K562 (cell line): ENCODE measurements around the gene FRMD7. TPM values are rescaled to one million over a fixed set of nuclear protein-coding genes. Genes with fewer than 3 reads are reported as not detected.

Experiments
- ETV5 ChIP-seq: sonication (generic); formaldehyde crosslinking; IDR thresholded peaks from 2 replicates; pipeline ENCODE4 v1.4.0; 2020; ENCODE audit warnings: low read depth, mild to moderate bottlenecking, missing genetic modification reagents
- FOXM1 ChIP-seq, 2 experiments: fragments of 450-650 bp in 1 of 2; sonication (generic) in 1 of 2; formaldehyde crosslinking in 1 of 2; IDR thresholded peaks; 2 replicates each; pipeline versions ENCODE4 v1.6.1 to v1.9.0; 2017 to 2022; ENCODE audit warnings: low read depth in 2 of 2, mild to moderate bottlenecking in 2 of 2, missing genetic modification reagents in 1 of 2, moderate library complexity in 1 of 2
- KDM5B ChIP-seq: fragments of 200-600 bp; sonication (generic); IDR thresholded peaks from 2 replicates; pipeline ENCODE4 v1.6.1; 2012; ENCODE audit warnings: low read depth, mild to moderate bottlenecking, moderate library complexity, low read length, control low read depth, inconsistent platforms; ENCODE audit not compliant: insufficient replicate concordance
- MCM3 ChIP-seq: fragments of 450-650 bp; IDR thresholded peaks from 2 replicates; pipeline ENCODE4 v1.6.1; 2016
- NEUROD1 ChIP-seq: fragments of 150-350 bp; IDR thresholded peaks from 2 replicates; pipeline ENCODE4 v1.6.1; 2014; ENCODE audit warnings: borderline replicate concordance, low read length, low read depth; ENCODE audit not compliant: partially characterized antibody
- NFATC3 ChIP-seq: fragments of 450-650 bp; IDR thresholded peaks from 2 replicates; pipeline ENCODE4 v1.6.1; 2017; ENCODE audit warnings: mild to moderate bottlenecking
- NR4A1 ChIP-seq, 2 experiments: fragments of 250-450 bp in 1 of 2; fragments of 450-650 bp in 1 of 2; sonication (Bioruptor Pico) in 1 of 2; IDR thresholded peaks; 2 replicates each; pipeline versions ENCODE4 v1.4.0 to v1.6.1; 2016 to 2020; ENCODE audit warnings: mild to moderate bottlenecking in 2 of 2, missing compliant biosample characterization in 1 of 2, missing genetic modification characterization in 1 of 2, moderate library complexity in 1 of 2
- PML ChIP-seq: IDR thresholded peaks from 2 replicates; pipeline ENCODE4 v1.6.1; 2012; ENCODE audit warnings: low read length, inconsistent platforms
- PTTG1 ChIP-seq: fragments of 450-650 bp; IDR thresholded peaks from 2 replicates; pipeline ENCODE4 v1.6.1; 2016; ENCODE audit warnings: low read depth, mild to moderate bottlenecking, missing genetic modification characterization, missing compliant biosample characterization
- SMAD3 ChIP-seq: fragments of 450-650 bp; formaldehyde crosslinking; conservative IDR thresholded peaks from 2 replicates; pipeline ENCODE4 v1.4.0; 2020; ENCODE audit warnings: mild to moderate bottlenecking
- SMARCA4 ChIP-seq: fragments of 450-650 bp; IDR thresholded peaks from 2 replicates; pipeline ENCODE4 v1.6.1; 2016
- SMARCA5 ChIP-seq: fragments of 450-650 bp; IDR thresholded peaks from 2 replicates; pipeline ENCODE4 v1.6.1; 2016
- SMARCC2 ChIP-seq: fragments of 450-650 bp; IDR thresholded peaks from 2 replicates; pipeline ENCODE4 v1.6.1; 2017; ENCODE audit warnings: antibody characterized with exemption, moderate library complexity, mild to moderate bottlenecking, low read depth
- SMC3 ChIP-seq: conservative IDR thresholded peaks from 2 replicates; pipeline ENCODE4 v1.6.1; 2011; ENCODE audit warnings: low read depth, low read length, improper control_type of control experiment; ENCODE audit not compliant: insufficient read depth
- U2AF2 ChIP-seq: fragments of 200-400 bp; formaldehyde crosslinking; optimal IDR thresholded peaks from 2 replicates; pipeline ENCODE3; 2017; ENCODE audit warnings: low read depth, mild to moderate bottlenecking, low read length
- ZC3H11A ChIP-seq: IDR thresholded peaks from 2 replicates; pipeline ENCODE4 v1.6.1; 2012; ENCODE audit warnings: low read depth, low read length, improper control_type of control experiment
- ZFP36 ChIP-seq: fragments of 150-350 bp; IDR thresholded peaks from 2 replicates; pipeline ENCODE4 v1.6.1; 2018; ENCODE audit warnings: low read length, low read depth; ENCODE audit not compliant: partially characterized antibody
- ZNF121 ChIP-seq: sonication (generic); formaldehyde crosslinking; conservative IDR thresholded peaks from 2 replicates; pipeline ENCODE4 v1.8.0; 2022; ENCODE audit warnings: missing genetic modification reagents
- ZNF143 ChIP-seq: sonication (generic); formaldehyde crosslinking; IDR thresholded peaks from 2 replicates; pipeline ENCODE4 v1.9.0; 2022; ENCODE audit warnings: mild to moderate bottlenecking, missing genetic modification reagents
- ZNF146 ChIP-seq: IDR thresholded peaks from one replicate; pipeline ENCODE4 v1.6.1; 2018; ENCODE audit warnings: missing compliant biosample characterization; ENCODE audit not compliant: unreplicated experiment
- ZNF239 ChIP-seq: fragments of 250-450 bp; sonication (Bioruptor Pico); IDR thresholded peaks from 2 replicates; pipeline ENCODE4 v1.4.0; 2020; ENCODE audit warnings: mild to moderate bottlenecking
- ZNF57 ChIP-seq: fragments of 450-650 bp; formaldehyde crosslinking; IDR thresholded peaks from 2 replicates; pipeline ENCODE4 v1.4.0; 2020; ENCODE audit warnings: mild to moderate bottlenecking, moderate library complexity
- ZNF79 ChIP-seq: fragments of 250-450 bp; sonication (Bioruptor Pico); IDR thresholded peaks from 2 replicates; pipeline ENCODE4 v1.4.0; 2020; ENCODE audit warnings: low read depth, mild to moderate bottlenecking, moderate library complexity
- polyA plus RNA-seq, 8 experiments: library from polyadenylated mRNA; depleted of rRNA in 4 of 8; stranded (reverse) in 5 of 8; unstranded in 3 of 8; fragments of >200 nt; fragmentation: Nextera tagmentation in 2 of 8; fragmentation: Illumina TruSeq in 1 of 8; extraction: Ambion mirVana in 2 of 8; extraction: Trizol in 1 of 8; gene quantifications; 2 replicates each; pipeline versions ENCODE4 v1.2.1 to v1.2.3, GENCODE V29; 2011 to 2014; ENCODE audit warnings: inconsistent platforms in 1 of 8, missing spikeins in 1 of 8
- total RNA-seq, 7 experiments: library from RNA; depleted of rRNA in 6 of 7; stranded (reverse); fragments of >200 nt in 6 of 7; fragmentation: Illumina TruSeq in 2 of 7; extraction: Trizol in 2 of 7; gene quantifications; 2 replicates each; pipeline versions ENCODE4 v1.2.1 to v1.2.3, GENCODE V29; 2011 to 2021; ENCODE audit warnings: low replicate concordance in 1 of 7
- TF ChIP-seq, protein P1 (sequence below): fragments of 250-450 bp; sonication (Bioruptor Pico); IDR thresholded peaks from 2 replicates; pipeline ENCODE4 v1.4.0; 2020; ENCODE audit warnings: mild to moderate bottlenecking, moderate library complexity, borderline replicate concordance
- TF ChIP-seq, protein P2 (sequence below): sonication (generic); formaldehyde crosslinking; IDR thresholded peaks from 2 replicates; pipeline ENCODE4 v1.8.1; 2022; ENCODE audit warnings: missing genetic modification reagents
- TF ChIP-seq, protein P3 (sequence below): fragments of 250-450 bp; sonication (Bioruptor Pico); IDR thresholded peaks from 2 replicates; pipeline ENCODE4 v1.5.0; 2020; ENCODE audit warnings: mild to moderate bottlenecking

FRMD7 gene
- total and polyA plus RNA-seq, 9 of the 15 experiments (the other 6 are each of a cell fraction or from before 2014, with no cell fraction given) = 0.06 to 0.09 TPM; not detected in 7

DNA sequence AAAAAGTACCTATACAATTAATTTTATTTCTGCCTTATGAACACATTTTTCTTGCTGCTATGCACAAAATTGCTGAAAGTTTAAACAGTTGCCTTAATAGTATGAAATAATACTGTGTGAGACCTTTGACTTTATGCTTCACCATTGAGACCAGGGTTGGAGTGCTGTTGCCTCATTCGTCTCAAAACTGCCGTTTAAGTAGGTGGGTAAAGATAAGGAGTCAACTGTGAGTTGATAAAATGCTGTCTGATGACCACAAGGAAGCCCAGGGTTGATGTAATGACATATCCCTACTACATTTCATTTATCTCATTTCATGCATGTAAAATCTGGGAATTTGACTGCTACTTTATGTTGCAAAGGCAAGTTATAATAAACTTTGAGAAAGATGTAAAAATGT lies 81.3 kb downstream of the FRMD7 start (continued):
- no peak for TF ChIP-seq ZNF79 (CRISPR knock-in tag)
- TF ChIP-seq PML = no peak
- TF ChIP-seq KDM5B = no peak
- TF ChIP-seq ZFP36 = no peak
- TF ChIP-seq ZNF57 = no peak
- TF ChIP-seq PTTG1 (tag) = no peak
- TF ChIP-seq, protein P1, sequence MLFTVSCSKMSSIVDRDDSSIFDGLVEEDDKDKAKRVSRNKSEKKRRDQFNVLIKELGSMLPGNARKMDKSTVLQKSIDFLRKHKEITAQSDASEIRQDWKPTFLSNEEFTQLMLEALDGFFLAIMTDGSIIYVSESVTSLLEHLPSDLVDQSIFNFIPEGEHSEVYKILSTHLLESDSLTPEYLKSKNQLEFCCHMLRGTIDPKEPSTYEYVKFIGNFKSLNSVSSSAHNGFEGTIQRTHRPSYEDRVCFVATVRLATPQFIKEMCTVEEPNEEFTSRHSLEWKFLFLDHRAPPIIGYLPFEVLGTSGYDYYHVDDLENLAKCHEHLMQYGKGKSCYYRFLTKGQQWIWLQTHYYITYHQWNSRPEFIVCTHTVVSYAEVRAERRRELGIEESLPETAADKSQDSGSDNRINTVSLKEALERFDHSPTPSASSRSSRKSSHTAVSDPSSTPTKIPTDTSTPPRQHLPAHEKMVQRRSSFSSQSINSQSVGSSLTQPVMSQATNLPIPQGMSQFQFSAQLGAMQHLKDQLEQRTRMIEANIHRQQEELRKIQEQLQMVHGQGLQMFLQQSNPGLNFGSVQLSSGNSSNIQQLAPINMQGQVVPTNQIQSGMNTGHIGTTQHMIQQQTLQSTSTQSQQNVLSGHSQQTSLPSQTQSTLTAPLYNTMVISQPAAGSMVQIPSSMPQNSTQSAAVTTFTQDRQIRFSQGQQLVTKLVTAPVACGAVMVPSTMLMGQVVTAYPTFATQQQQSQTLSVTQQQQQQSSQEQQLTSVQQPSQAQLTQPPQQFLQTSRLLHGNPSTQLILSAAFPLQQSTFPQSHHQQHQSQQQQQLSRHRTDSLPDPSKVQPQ (CRISPR knock-in tag) = no peak
- no peak for TF ChIP-seq ZNF239 (CRISPR knock-in tag)
- no peak for TF ChIP-seq U2AF2
- no peak for TF ChIP-seq SMC3
- no peak for TF ChIP-seq MCM3
- no peak for TF ChIP-seq ZNF146 (CRISPR knock-in tag)
- TF ChIP-seq ZC3H11A = no peak
- peak; percentile 88 for TF ChIP-seq SMARCA4
- TF ChIP-seq ETV5 (CRISPR knock-in tag) = no peak
- no peak for TF ChIP-seq NEUROD1
- TF ChIP-seq, protein P2, sequence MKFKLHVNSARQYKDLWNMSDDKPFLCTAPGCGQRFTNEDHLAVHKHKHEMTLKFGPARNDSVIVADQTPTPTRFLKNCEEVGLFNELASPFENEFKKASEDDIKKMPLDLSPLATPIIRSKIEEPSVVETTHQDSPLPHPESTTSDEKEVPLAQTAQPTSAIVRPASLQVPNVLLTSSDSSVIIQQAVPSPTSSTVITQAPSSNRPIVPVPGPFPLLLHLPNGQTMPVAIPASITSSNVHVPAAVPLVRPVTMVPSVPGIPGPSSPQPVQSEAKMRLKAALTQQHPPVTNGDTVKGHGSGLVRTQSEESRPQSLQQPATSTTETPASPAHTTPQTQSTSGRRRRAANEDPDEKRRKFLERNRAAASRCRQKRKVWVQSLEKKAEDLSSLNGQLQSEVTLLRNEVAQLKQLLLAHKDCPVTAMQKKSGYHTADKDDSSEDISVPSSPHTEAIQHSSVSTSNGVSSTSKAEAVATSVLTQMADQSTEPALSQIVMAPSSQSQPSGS (CRISPR knock-in tag) = no peak
- TF ChIP-seq SMARCC2 = 0 out of 2 replicates have a peak, but pooled peaks have one; percentile 34
- TF ChIP-seq SMAD3 (CRISPR knock-in tag) = no peak
- TF ChIP-seq, protein P3, sequence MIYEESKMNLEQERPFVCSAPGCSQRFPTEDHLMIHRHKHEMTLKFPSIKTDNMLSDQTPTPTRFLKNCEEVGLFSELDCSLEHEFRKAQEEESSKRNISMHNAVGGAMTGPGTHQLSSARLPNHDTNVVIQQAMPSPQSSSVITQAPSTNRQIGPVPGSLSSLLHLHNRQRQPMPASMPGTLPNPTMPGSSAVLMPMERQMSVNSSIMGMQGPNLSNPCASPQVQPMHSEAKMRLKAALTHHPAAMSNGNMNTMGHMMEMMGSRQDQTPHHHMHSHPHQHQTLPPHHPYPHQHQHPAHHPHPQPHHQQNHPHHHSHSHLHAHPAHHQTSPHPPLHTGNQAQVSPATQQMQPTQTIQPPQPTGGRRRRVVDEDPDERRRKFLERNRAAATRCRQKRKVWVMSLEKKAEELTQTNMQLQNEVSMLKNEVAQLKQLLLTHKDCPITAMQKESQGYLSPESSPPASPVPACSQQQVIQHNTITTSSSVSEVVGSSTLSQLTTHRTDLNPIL (CRISPR knock-in tag) = no peak
- TF ChIP-seq ZNF121 (CRISPR knock-in tag) = no peak
- no peak for TF ChIP-seq SMARCA5
- TF ChIP-seq NFATC3 = no peak
- peak; percentile 53; the same call in 1 of the 2 replicates for TF ChIP-seq FOXM1 (IDR thresholded peaks at IDR 0.05; ENCODE audit: low read depth)
- TF ChIP-seq FOXM1 (CRISPR knock-in tag; IDR thresholded peaks at IDR 0.05; ENCODE audit: low read depth) = no peak
- no peak for TF ChIP-seq ZNF143 (CRISPR knock-in tag)
- TF ChIP-seq NR4A1 (CRISPR knock-in tag; IDR thresholded peaks at IDR 0.05) = no peak
- TF ChIP-seq NR4A1 (tag; IDR thresholded peaks at IDR 0.05) = no peak
